Effector CD8-positive, alpha-beta T cell (primary cell): ENCODE results near the gene GREB1.

Experiments used
- DNase-seq: peaks from one replicate; lab custom pipeline; 2025; lab: John Stamatoyannopoulos, UW

Gene GREB1

GRCh38 chr2:11512431-11512830, 21.4 kb upstream of the GREB1 start:
- DNase-seq: no peak

GRCh38 chr2:11513319-11513718, 20.5 kb upstream of the GREB1 start:
- DNase-seq: no peak

- no peak for DNase-seq
Measured at GRCh38 chr2:11514081-11514730, 19.6 kb upstream of the GREB1 start.

GRCh38 chr2:11514904-11515303, 18.9 kb upstream of the GREB1 start:
- no peak for DNase-seq

- no peak for DNase-seq
Measured at GRCh38 chr2:11515490-11515981, 18.3 kb upstream of the GREB1 start.

- no peak for DNase-seq
Measured at GRCh38 chr2:11516984-11517648, 16.7 kb upstream of the GREB1 start.

GRCh38 chr2:11517906-11518305, 15.9 kb upstream of the GREB1 start:
- DNase-seq: no peak

- no peak for DNase-seq
Measured at GRCh38 chr2:11520092-11520693, 13.7 kb upstream of the GREB1 start.

- no peak for DNase-seq
Measured at GRCh38 chr2:11521775-11522174, 12.1 kb upstream of the GREB1 start.

- DNase-seq: no peak
Measured at GRCh38 chr2:11524470-11524869, 9.4 kb upstream of the GREB1 start.

GRCh38 chr2:11525762-11526161, 8.1 kb upstream of the GREB1 start:
- DNase-seq: no peak

- DNase-seq: no peak
Measured at GRCh38 chr2:11527001-11527400, 6.8 kb upstream of the GREB1 start.

- DNase-seq: no peak
Measured at GRCh38 chr2:11528228-11528627, 5.6 kb upstream of the GREB1 start.

- no peak for DNase-seq
Measured at GRCh38 chr2:11530864-11531465, 2.9 kb upstream of the GREB1 start.

GRCh38 chr2:11532416-11533055, 1.3 kb upstream of the GREB1 start:
- DNase-seq: no peak

GRCh38 chr2:11534071-11534745, 363 bp downstream of the GREB1 start:
- no peak for DNase-seq

GRCh38 chr2:11534746-11535484, 1.1 kb downstream of the GREB1 start:
- DNase-seq: no peak

GRCh38 chr2:11535899-11536344, 2.1 kb downstream of the GREB1 start:
- no peak for DNase-seq

GRCh38 chr2:11537951-11538350, 4.1 kb downstream of the GREB1 start:
- DNase-seq: no peak

- DNase-seq: no peak
Measured at GRCh38 chr2:11539317-11540147, 5.7 kb downstream of the GREB1 start.
